Stomach smooth muscle (tissue), 2 donors: Measurements from ENCODE around the gene PLCB1.
"Not testable (repeated sequence)": the region's sequence is repeated elsewhere in the genome, so short reads cannot be mapped to it uniquely, and the experiment has no call there.

ENCODE experiments used
- H3K27ac ChIP-seq: one replicate; pipeline ENCODE4 v1.7.0; 2013; ENCODE audit warnings: mild to moderate bottlenecking, low read length, inconsistent platforms
- H3K27me3 ChIP-seq, 2 donors: one replicate each; pipeline ENCODE4 v1.7.0; 2013; ENCODE audit warnings: low read length in 2 of 2; ENCODE audit not compliant: insufficient read depth in 2 of 2, control insufficient read depth in 1 of 2
- H3K36me3 ChIP-seq, 2 donors: one replicate each; pipeline ENCODE4 v1.7.0; 2013; ENCODE audit warnings: low read length in 2 of 2; ENCODE audit not compliant: control insufficient read depth in 2 of 2, insufficient read depth in 2 of 2
- H3K4me1 ChIP-seq: one replicate; pipeline ENCODE4 v1.7.0; 2013; ENCODE audit warnings: low read length; ENCODE audit not compliant: control insufficient read depth, insufficient read depth
- H3K4me3 ChIP-seq, 2 donors: one replicate each; pipeline ENCODE4 v1.7.0; 2013; ENCODE audit warnings: low read length in 2 of 2
- H3K9ac ChIP-seq, 2 donors: one replicate each; pipeline ENCODE4 v1.7.0; 2013; ENCODE audit warnings: low read length in 2 of 2, mild to moderate bottlenecking in 1 of 2
- H3K9me3 ChIP-seq, 2 donors: one replicate each; pipeline ENCODE4 v1.7.0; 2013; ENCODE audit warnings: low read length in 2 of 2; ENCODE audit not compliant: control insufficient read depth in 2 of 2
- donor health status: healthy.
- donor health status: Pancreatic carcinoma.

Gene PLCB1

GRCh38 chr20:8334641-8335040 lies 202.6 kb downstream of the PLCB1 start:
- Histone ChIP-seq H3K27ac (no peak overlapping the region), H3K9me3 (no peaks in the 10 kb centered on the region), H3K27me3 (no peaks in the 10 kb centered on the region), H3K4me3 (no peak overlapping the region), H3K4me1 (no peaks in the 10 kb centered on the region), H3K9ac (no peak overlapping the region), H3K36me3 (no peaks in the 10 kb centered on the region)

GRCh38 chr20:8335059-8335458 lies 203.0 kb downstream of the PLCB1 start:
- H3K4me3 ChIP-seq, result no peak overlapping the region
- H3K36me3 ChIP-seq, result no peaks in the 10 kb centered on the region
- H3K9me3 ChIP-seq, result no peaks in the 10 kb centered on the region
- H3K9ac ChIP-seq, result no peak overlapping the region
- H3K4me1 ChIP-seq, result no peaks in the 10 kb centered on the region
- H3K27me3 ChIP-seq, result no peaks in the 10 kb centered on the region
- H3K27ac ChIP-seq, result no peak overlapping the region

GRCh38 chr20:8335495-8336195 lies 203.6 kb downstream of the PLCB1 start:
- H3K27me3 ChIP-seq, result no peaks in the 10 kb centered on the region
- H3K4me3 ChIP-seq, result no peak overlapping the region
- no peaks in the 10 kb centered on the region for H3K36me3 ChIP-seq
- H3K9me3 ChIP-seq, result no peaks in the 10 kb centered on the region
- H3K27ac ChIP-seq, result no peak overlapping the region
- no peaks in the 10 kb centered on the region for H3K4me1 ChIP-seq
- no peak overlapping the region for H3K9ac ChIP-seq

- no peak overlapping the region for H3K4me3 ChIP-seq
- no peaks in the 10 kb centered on the region for H3K27me3 ChIP-seq
- H3K9me3 ChIP-seq, result no peaks in the 10 kb centered on the region
- H3K27ac ChIP-seq, result no peak overlapping the region
- no peaks in the 10 kb centered on the region for H3K36me3 ChIP-seq
- H3K4me1 ChIP-seq, result peaks cover 7% of the 10 kb centered on the region
- H3K9ac ChIP-seq, result no peak overlapping the region
These were observed 207.3 kb downstream of the PLCB1 start for GRCh38 chr20:8339349-8339748.

GRCh38 chr20:8342391-8342790 lies 210.3 kb downstream of the PLCB1 start:
- H3K9me3 ChIP-seq, result no peaks in the 10 kb centered on the region
- no peaks in the 10 kb centered on the region for H3K36me3 ChIP-seq
- no peaks in the 10 kb centered on the region for H3K27me3 ChIP-seq
- H3K27ac ChIP-seq, result no peak overlapping the region
- H3K4me3 ChIP-seq, result no peak overlapping the region
- H3K4me1 ChIP-seq, result peaks cover 21% of the 10 kb centered on the region
- H3K9ac ChIP-seq, result no peak overlapping the region

GRCh38 chr20:8344106-8344505 lies 212.0 kb downstream of the PLCB1 start:
- Histone ChIP-seq H3K36me3 (no peaks in the 10 kb centered on the region), H3K9me3 (no peaks in the 10 kb centered on the region), H3K27me3 (no peaks in the 10 kb centered on the region), H3K4me3 (no peak overlapping the region), H3K9ac (no peak overlapping the region), H3K27ac (no peak overlapping the region), H3K4me1 (peaks cover 21% of the 10 kb centered on the region)

GRCh38 chr20:8344631-8345030 lies 212.6 kb downstream of the PLCB1 start:
- H3K4me1 ChIP-seq, result peaks cover 21% of the 10 kb centered on the region
- no peak overlapping the region for H3K9ac ChIP-seq
- H3K9me3 ChIP-seq, result no peaks in the 10 kb centered on the region
- no peaks in the 10 kb centered on the region for H3K36me3 ChIP-seq
- H3K27ac ChIP-seq, result no peak overlapping the region
- no peaks in the 10 kb centered on the region for H3K27me3 ChIP-seq
- no peak overlapping the region for H3K4me3 ChIP-seq

- H3K27me3 ChIP-seq, result no peaks in the 10 kb centered on the region
- H3K4me3 ChIP-seq, result peak overlapping the region in 1 of 2 donors; percentile 3
- H3K9ac ChIP-seq, result no peak overlapping the region
- no peaks in the 10 kb centered on the region for H3K36me3 ChIP-seq
- peaks cover 21% of the 10 kb centered on the region for H3K4me1 ChIP-seq
- no peaks in the 10 kb centered on the region for H3K9me3 ChIP-seq
- H3K27ac ChIP-seq, result no peak overlapping the region
These were observed 214.7 kb downstream of the PLCB1 start for GRCh38 chr20:8346700-8347270.

- not testable (repeated sequence) for H3K27me3 ChIP-seq, H3K9ac ChIP-seq, H3K36me3 ChIP-seq, H3K4me3 ChIP-seq, H3K9me3 ChIP-seq, H3K27ac ChIP-seq
- H3K4me1 ChIP-seq, result peaks cover 11% of the 10 kb centered on the region
These were observed 218.2 kb downstream of the PLCB1 start for GRCh38 chr20:8350225-8350624.

GRCh38 chr20:8352486-8352885 lies 220.4 kb downstream of the PLCB1 start:
- H3K27ac ChIP-seq, result no peak overlapping the region
- no peaks in the 10 kb centered on the region for H3K4me1 ChIP-seq
- no peak overlapping the region for H3K4me3 ChIP-seq
- no peaks in the 10 kb centered on the region for H3K9me3 ChIP-seq
- H3K9ac ChIP-seq, result no peak overlapping the region
- H3K27me3 ChIP-seq, result no peaks in the 10 kb centered on the region
- no peaks in the 10 kb centered on the region for H3K36me3 ChIP-seq

GRCh38 chr20:8353512-8353911 lies 221.4 kb downstream of the PLCB1 start:
- no peaks in the 10 kb centered on the region for H3K4me1 ChIP-seq
- no peaks in the 10 kb centered on the region for H3K9me3 ChIP-seq
- no peaks in the 10 kb centered on the region for H3K36me3 ChIP-seq
- H3K27ac ChIP-seq, result no peak overlapping the region
- H3K9ac ChIP-seq, result no peak overlapping the region
- no peaks in the 10 kb centered on the region for H3K27me3 ChIP-seq
- H3K4me3 ChIP-seq, result no peak overlapping the region
